Lower lobe of right lung (tissue), 2 donors: ENCODE measurements around the gene NES. TPM values are rescaled to one million over a fixed set of nuclear protein-coding genes. Genes with fewer than 3 reads are reported as not detected.

Source experiments
- ATAC-seq, 2 donors: fragments of 200-7000 bp; cut with Tn5 transposase; one replicate each; pipeline ENCODE4 v1.9.1; 2020 to 2022; ENCODE audit warnings: mild to moderate bottlenecking in 2 of 2, moderate library complexity in 2 of 2
- DNase-seq: peaks from one replicate; pipeline ENCODE4 v3.0.0-alpha.2; 2020
- H3K27ac ChIP-seq: fragments of 200-600 bp; one replicate; pipeline ENCODE4 v1.8.0; 2022
- H3K27me3 ChIP-seq: fragments of 200-600 bp; one replicate; pipeline ENCODE4 v1.8.0; 2022; ENCODE audit warnings: low read depth
- H3K36me3 ChIP-seq: fragments of 200-600 bp; one replicate; pipeline ENCODE4 v1.8.0; 2022; ENCODE audit warnings: mild to moderate bottlenecking
- H3K4me1 ChIP-seq: fragments of 200-600 bp; one replicate; pipeline ENCODE4 v1.8.0; 2022
- H3K4me3 ChIP-seq: fragments of 200-600 bp; one replicate; pipeline ENCODE4 v1.8.0; 2022; ENCODE audit warnings: mild to moderate bottlenecking
- H3K9me3 ChIP-seq: fragments of 200-600 bp; one replicate; pipeline ENCODE4 v1.8.0; 2022
- intact Hi-C: fragments of 100-400 bp; cut with DNase I; formaldehyde crosslinking; loops from one replicate; pipeline ENCODE4 v1.11.0; 2022
- total RNA-seq: library from RNA; stranded (reverse); fragmentation: NEBNext Ultra II Directional; extraction: Animal tissue kit (Norgen Biotek cat#: 25700); gene quantifications from one replicate; pipeline ENCODE4 v1.2.1, GENCODE V29; 2021
- TF ChIP-seq, protein P1 (sequence below): fragments of 200-600 bp; IDR thresholded peaks from one replicate; pipeline ENCODE4 v1.8.0; 2022; ENCODE audit warnings: antibody characterized with exemption, mild to moderate bottlenecking
- donor health status: DM: no; HTN: yes; CAD: no; lungs with severe emphysema.

NES gene
- total RNA-seq, 1 donor from 2014 or later: 39.8 TPM

DNA sequence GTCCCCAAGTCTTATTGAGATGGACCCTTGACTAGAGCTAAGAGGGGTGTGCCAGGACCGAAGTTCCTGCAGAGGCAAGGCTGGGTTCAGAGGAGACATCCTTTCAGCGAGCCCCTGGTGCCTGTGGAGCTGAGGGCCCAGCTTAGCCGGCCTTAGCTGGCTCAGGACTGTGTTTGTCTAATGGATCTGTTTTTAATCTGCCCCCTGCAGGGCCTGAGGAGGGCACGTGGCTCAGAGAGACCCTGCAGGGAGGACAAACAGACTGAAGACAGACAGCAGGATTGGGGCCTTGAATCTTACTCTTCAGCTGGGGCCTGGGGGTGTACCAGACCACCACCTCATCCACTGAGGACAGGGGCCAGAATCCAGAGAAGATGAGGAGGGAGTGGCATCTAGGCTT is 26.5 kb upstream of the NES start:
- H3K27me3 ChIP-seq: peaks cover 45% of the 10 kb centered on the region

DNA sequence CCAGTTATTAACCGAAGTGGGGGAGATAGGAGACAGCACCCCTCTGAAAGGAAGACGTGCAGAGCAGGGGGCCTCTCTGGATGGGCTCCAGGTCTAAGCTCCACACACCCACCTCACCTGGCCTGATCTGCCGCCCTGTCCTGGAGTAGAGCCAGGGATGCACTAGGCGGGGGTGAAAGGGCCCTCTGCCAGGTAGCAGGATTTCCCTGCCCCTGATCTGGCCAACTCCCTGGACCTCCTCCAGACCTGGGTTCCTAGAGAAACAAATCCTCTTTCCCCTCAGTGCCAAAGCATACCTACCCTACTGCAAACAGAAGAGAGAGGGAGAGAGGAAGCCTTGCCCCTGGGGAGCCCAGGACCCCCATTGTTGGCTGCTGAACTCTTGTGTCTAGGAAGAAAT is 26.1 kb upstream of the NES start:
- Histone ChIP-seq H3K27ac (no peak overlapping the region), H3K9me3 (no peaks in the 10 kb centered on the region), H3K27me3 (peaks cover 45% of the 10 kb centered on the region), H3K4me3 (no peak overlapping the region), H3K36me3 (no peaks in the 10 kb centered on the region), H3K4me1 (peaks cover 32% of the 10 kb centered on the region)
- TF ChIP-seq, protein P1, sequence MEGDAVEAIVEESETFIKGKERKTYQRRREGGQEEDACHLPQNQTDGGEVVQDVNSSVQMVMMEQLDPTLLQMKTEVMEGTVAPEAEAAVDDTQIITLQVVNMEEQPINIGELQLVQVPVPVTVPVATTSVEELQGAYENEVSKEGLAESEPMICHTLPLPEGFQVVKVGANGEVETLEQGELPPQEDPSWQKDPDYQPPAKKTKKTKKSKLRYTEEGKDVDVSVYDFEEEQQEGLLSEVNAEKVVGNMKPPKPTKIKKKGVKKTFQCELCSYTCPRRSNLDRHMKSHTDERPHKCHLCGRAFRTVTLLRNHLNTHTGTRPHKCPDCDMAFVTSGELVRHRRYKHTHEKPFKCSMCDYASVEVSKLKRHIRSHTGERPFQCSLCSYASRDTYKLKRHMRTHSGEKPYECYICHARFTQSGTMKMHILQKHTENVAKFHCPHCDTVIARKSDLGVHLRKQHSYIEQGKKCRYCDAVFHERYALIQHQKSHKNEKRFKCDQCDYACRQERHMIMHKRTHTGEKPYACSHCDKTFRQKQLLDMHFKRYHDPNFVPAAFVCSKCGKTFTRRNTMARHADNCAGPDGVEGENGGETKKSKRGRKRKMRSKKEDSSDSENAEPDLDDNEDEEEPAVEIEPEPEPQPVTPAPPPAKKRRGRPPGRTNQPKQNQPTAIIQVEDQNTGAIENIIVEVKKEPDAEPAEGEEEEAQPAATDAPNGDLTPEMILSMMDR: no peak
- no peak for ATAC-seq
- intact Hi-C loops: no loop called here
- DNase-seq: no peak

More for the DNA sequence above, 26.5 kb upstream of the NES start:
- intact Hi-C loops: no loop called here
- DNase-seq (no peak), ATAC-seq (no peak)
- H3K36me3 ChIP-seq: no peaks in the 10 kb centered on the region
- TF ChIP-seq, protein P1: no peak
- H3K4me3 ChIP-seq: no peak overlapping the region
- H3K9me3 ChIP-seq: no peaks in the 10 kb centered on the region
- no peak overlapping the region for H3K27ac ChIP-seq
- H3K4me1 ChIP-seq: peaks cover 32% of the 10 kb centered on the region

DNA sequence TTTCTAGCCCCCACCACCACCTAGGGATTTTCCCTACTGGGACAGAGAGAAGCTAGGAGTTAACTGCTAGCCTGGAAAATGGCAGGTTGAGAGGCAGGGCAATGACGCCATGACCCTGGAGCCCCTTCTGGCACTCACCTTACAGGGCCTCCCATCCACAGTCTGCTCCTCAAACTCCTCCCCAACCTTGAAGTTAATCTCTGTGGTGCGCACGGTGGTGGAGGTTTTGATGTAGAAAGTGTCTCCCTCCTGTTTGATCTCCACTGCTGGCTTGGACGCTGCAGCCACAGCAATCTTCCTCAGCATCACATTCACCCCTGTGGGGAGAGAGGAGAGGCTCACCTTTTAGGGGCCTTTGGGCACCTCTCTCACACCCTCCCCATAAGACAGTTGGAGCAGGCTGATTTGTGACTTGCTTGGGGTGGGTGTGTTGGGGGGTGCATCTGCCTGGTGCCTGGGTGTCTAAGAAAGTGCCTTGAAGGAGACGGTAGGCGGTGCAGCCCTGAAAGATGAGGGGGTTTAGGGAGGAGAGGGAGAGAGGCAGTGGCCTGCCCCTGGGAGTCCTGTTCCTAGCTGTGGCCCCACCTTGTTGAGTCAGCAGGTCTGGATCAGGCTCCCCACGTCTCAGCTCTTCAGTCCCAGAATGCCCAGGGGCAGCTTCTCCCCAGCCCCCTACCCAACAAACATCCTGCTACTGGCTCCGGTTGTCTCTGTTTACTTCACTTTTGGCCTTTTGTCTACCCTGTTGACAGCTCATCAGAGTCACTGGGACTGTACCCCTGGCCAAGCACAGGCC is 23.7 kb upstream of the NES start:
- intact Hi-C loops: no loop called here

DNA sequence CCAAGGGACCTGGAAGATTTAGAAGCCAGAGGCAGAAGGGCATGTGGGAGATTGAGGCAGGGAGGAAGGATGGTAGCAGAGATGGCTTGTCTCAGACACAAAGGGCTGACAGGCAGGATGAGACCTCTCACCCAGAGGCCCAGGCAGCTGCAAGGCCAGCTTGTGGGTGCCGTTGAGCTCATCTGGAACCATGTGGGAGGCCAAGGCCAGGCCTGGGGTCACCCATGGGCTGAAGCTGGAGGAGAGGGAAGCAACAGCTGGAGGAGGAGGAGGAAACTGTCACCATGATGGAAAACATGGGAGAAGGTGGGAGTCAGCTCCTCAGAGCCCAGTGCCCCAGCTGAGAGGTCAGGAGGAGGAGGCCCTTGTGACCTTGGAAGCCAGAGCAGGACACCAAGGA is 21.8 kb upstream of the NES start:
- H3K36me3 ChIP-seq: no peaks in the 10 kb centered on the region
- no peaks in the 10 kb centered on the region for H3K9me3 ChIP-seq
- TF ChIP-seq, protein P1: no peak
- peaks cover 23% of the 10 kb centered on the region for H3K27me3 ChIP-seq
- no peak overlapping the region for H3K27ac ChIP-seq
- no peak overlapping the region for H3K4me3 ChIP-seq
- DNase-seq (no peak), ATAC-seq (no peak)
- intact Hi-C loops: no loop called here
- H3K4me1 ChIP-seq: no peaks in the 10 kb centered on the region

More for the DNA sequence above, 23.7 kb upstream of the NES start:
- H3K27ac ChIP-seq: no peak overlapping the region
- H3K27me3 ChIP-seq: peaks cover 41% of the 10 kb centered on the region
- ATAC-seq: no peak
- TF ChIP-seq, protein P1: no peak
- no peaks in the 10 kb centered on the region for H3K36me3 ChIP-seq
- no peak for DNase-seq
- no peaks in the 10 kb centered on the region for H3K9me3 ChIP-seq
- H3K4me3 ChIP-seq: no peak overlapping the region
- H3K4me1 ChIP-seq: peaks cover 17% of the 10 kb centered on the region

DNA sequence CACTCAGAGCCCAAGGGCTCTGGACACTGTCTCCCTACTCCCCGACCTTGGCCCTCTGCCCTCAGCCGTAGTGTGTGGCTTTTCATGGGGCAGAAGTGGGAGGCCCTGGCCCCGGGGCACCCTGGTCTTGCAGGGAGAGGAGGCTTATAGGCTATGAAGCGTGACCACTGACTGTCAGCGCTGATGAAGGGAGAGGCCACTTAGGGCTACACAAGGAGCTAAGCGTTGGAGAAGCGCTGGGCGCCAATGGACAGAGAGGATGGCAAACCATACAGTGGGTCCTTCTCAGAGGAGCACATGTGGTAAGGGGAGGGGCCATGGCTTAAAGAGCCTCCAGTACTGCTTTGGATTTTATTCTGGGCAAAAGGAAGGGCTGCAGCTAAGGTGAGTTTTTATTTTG is 20.3 kb upstream of the NES start:
- intact Hi-C loops: no loop called here
- H3K27me3 ChIP-seq: peaks cover 20% of the 10 kb centered on the region
- H3K27ac ChIP-seq: no peak overlapping the region
- ATAC-seq (no peak), DNase-seq (no peak)
- H3K36me3 ChIP-seq: no peaks in the 10 kb centered on the region
- H3K4me1 ChIP-seq: peaks cover 4% of the 10 kb centered on the region
- TF ChIP-seq, protein P1: no peak
- H3K4me3 ChIP-seq: no peak overlapping the region
- H3K9me3 ChIP-seq: no peaks in the 10 kb centered on the region
